ENCODE measurements around the gene PDE4D.

The PDE4D gene

DNA sequence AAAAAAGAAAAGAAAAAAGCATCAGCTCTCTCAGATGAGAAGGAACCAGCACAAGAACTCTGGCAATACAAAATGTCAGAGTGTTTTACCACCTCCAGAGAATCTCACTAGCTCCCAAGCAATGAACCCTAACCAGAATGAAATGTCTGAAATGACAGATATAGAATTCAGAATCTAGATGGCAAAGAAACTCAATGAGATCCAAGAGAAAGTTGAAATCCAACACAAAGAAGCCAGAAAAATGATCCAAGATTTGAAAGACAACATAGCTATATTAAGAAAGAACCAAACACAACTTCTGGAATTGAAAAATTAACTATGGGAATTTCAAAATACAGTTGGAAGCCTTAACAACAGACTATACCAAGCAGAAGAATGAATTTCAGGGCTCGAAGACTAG lies 396.3 kb downstream of the PDE4D start:
- TF ChIP-seq, protein P1, sequence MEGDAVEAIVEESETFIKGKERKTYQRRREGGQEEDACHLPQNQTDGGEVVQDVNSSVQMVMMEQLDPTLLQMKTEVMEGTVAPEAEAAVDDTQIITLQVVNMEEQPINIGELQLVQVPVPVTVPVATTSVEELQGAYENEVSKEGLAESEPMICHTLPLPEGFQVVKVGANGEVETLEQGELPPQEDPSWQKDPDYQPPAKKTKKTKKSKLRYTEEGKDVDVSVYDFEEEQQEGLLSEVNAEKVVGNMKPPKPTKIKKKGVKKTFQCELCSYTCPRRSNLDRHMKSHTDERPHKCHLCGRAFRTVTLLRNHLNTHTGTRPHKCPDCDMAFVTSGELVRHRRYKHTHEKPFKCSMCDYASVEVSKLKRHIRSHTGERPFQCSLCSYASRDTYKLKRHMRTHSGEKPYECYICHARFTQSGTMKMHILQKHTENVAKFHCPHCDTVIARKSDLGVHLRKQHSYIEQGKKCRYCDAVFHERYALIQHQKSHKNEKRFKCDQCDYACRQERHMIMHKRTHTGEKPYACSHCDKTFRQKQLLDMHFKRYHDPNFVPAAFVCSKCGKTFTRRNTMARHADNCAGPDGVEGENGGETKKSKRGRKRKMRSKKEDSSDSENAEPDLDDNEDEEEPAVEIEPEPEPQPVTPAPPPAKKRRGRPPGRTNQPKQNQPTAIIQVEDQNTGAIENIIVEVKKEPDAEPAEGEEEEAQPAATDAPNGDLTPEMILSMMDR (conservative IDR thresholded peaks at IDR 0.05; ENCODE audit: low read length), result no peak
- no peak for DNase-seq (ENCODE audit: low read depth)
- no peak overlapping the region for H3K4me3 ChIP-seq (ENCODE audit: low read length)

DNA sequence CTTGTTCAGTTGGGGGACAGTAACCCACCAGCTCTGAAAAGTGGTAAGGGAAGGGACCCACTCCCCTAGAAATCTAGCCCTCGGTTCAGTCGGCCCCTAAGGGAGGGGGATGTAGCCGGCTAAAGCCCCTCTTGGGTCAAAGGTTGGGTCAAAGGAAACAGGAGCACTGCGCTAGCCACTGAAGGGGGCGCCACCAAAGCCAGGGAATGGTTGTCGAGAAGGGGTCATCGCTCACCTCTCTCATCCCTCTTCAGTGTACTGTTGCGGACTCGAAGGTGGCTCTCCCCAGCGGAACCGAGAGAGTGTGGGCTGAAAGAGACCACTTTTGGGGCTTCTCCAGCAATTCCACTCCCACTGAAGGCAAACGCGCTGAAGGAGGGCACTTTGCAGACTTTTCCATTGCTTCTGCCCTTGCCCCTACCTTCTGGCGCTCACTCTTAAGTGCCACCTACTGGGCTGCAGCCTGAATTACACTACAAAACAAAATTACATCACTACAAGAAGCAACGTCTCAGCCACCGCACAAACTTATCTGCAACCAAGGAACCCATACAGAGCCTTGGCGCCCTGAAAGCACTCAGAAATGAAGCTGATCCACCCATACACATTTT lies 396.9 kb downstream of the PDE4D start:
- TF ChIP-seq, protein P1 (conservative IDR thresholded peaks at IDR 0.05; ENCODE audit: low read length), result peak; percentile 62
- no peak for DNase-seq (ENCODE audit: low read depth)
- no peak overlapping the region for H3K4me3 ChIP-seq (ENCODE audit: low read length)

DNA sequence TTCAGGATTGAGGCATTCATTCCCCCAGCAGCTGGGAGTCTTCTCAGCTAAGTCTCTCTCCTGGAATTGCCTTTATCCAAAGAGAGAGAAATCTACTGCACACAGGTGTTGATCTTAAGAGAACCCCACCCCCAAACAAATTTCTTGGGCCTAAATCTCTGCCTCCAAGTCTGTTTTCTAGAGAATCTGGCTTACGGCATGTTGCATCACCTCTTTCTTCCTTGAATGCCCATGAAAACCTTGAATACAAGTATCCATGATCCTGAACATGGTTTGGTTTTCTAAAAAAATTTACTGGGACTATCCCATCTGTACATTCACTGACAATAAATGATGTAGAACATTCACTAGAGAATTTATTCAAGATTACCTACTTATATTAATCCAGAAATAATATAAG lies 401.6 kb downstream of the PDE4D start:
- DNase-seq (ENCODE audit: low read depth), result peak; percentile 12
- no peak overlapping the region for H3K4me3 ChIP-seq (ENCODE audit: low read length)
- TF ChIP-seq, protein P1 (conservative IDR thresholded peaks at IDR 0.05; ENCODE audit: low read length), result no peak

DNA sequence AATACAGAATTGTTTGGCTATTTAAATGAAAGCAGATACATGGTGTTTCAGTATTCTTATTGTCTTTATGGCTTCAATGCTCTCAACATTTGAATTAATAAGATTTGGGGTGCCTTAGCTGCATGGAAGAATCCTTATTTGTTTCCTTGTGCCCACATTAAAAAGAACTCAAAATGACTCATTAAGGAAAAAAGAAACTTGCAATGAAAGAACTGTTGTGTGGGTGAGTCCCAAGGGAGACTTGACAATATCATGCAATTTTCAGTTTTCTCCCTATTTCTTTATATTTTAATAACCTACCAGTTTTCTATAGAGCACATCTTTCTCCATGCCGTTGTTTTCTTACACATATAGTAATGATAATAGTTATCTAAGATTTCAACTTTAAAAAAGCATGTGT lies 404.0 kb downstream of the PDE4D start:
- no peak for DNase-seq (ENCODE audit: low read depth)
- no peak overlapping the region for H3K4me3 ChIP-seq (ENCODE audit: low read length)
- TF ChIP-seq, protein P1 (conservative IDR thresholded peaks at IDR 0.05; ENCODE audit: low read length), result no peak

DNA sequence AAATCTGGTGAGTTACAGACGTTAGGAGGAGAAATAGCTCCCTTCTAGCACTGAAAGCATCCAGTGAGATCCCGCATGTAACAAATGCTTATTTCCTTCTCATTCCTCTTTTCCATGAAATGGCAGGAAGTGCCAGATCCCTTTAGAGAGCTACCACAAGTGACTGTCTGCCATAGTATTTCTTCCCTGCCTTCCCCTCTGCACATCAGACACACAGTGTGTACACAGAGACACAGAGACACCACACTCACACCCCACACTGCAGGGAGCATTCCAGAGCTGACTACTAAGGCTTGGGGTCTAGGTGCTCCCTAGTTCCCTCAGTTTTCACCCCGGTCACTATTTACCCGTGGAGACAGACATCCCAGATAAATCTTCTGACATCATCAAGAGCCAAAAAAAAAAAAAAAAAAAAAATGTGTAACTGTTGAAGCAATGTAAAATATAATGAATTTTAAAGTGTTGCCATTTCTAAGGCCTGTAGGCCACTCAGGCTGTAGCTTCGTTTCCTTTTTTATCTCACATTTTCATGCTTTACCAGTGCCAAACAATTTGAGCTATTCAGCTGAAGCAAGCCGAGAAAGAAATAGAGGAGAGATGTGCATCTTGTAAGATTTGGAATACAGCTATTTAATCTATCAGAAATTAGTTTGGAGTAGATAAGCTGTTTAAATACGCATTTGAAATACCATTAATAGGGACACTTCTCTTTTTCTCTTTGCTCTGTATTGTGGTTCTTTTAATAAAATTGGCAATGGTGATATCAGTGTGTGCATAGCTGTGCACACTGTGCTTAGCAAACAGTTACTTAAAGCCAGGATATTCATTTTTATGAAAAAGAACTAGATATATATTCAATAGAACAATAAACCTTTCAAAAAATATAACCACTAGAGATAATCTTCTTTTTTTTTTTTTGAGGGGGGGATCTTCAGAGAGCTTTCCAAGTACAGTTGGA lies 405.5 kb downstream of the PDE4D start:
- H3K4me3 ChIP-seq (ENCODE audit: low read length), result no peak overlapping the region
- TF ChIP-seq, protein P1 (conservative IDR thresholded peaks at IDR 0.05; ENCODE audit: low read length), result no peak
- no peak for DNase-seq (ENCODE audit: low read depth)

DNA sequence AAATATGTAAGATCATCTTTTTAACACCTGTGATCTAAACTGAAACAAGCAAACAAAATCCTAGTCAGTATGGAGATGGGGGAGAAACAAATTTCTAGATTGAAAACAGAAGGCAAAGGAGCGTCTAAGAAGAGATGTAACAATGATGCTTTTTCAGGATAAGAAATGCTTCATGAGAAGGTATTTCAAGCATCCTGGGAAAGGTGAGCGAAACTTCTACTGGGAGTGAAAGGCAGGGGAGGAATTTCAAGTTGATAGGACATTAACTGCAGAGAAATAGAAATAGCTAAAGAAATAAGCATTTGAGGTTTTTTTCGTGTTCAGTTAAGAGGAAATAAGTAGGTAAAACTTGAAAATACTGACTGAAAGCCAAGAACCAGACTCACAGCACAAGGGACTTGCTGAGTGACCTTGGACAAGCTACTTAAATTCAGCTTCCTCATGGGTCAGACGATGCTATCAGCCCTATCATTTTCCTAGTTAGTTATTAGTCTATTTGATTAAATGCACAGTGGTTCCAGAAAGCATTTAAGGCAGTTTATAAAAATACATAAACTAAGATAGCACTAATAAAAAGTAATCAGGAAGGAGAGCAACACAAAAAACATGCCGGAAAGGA lies 406.3 kb downstream of the PDE4D start:
- H3K4me3 ChIP-seq (ENCODE audit: low read length), result no peak overlapping the region
- no peak for DNase-seq (ENCODE audit: low read depth)
- TF ChIP-seq, protein P1 (conservative IDR thresholded peaks at IDR 0.05; ENCODE audit: low read length), result no peak

Data from AG10803 (cell line).